ENCODE measurements around the gene SSMEM1.
"Not testable (repeated sequence)": the region's sequence is repeated elsewhere in the genome, so short reads cannot be mapped to it uniquely, and the experiment has no call there.

Gene SSMEM1

GRCh38 chr7:130242198-130243014 is 34.7 kb downstream of the SSMEM1 start:
- FAIRE-seq (peak; percentile 87), DNase-seq (ENCODE audit: insufficient read length, low spot score) (peak; percentile 25)
- TF ChIP-seq PAX5 (IDR thresholded peaks at IDR 0.05; ENCODE audit: insufficient read depth, low read length, severe bottlenecking): no peak
- no peak for TF ChIP-seq TAF1 (IDR thresholded peaks at IDR 0.05; ENCODE audit: low read depth, low read length)
- TF ChIP-seq POU2F2 (IDR thresholded peaks at IDR 0.05; ENCODE audit: low read depth, low read length): no peak
- no peak for TF ChIP-seq SPI1 (IDR thresholded peaks at IDR 0.05; ENCODE audit: low read depth, low read length)
- TF ChIP-seq POLR2AphosphoS5 (IDR thresholded peaks at IDR 0.05; ENCODE audit: low read depth, low read length): no peak
- no peak for TF ChIP-seq POLR2A (IDR thresholded peaks at IDR 0.05; ENCODE audit: low read depth, low read length)

GRCh38 chr7:130243486-130243885 is 35.8 kb downstream of the SSMEM1 start:
- DNase-seq (ENCODE audit: insufficient read length, low spot score): not testable (repeated sequence)
- FAIRE-seq: peak; percentile 72

DNA sequence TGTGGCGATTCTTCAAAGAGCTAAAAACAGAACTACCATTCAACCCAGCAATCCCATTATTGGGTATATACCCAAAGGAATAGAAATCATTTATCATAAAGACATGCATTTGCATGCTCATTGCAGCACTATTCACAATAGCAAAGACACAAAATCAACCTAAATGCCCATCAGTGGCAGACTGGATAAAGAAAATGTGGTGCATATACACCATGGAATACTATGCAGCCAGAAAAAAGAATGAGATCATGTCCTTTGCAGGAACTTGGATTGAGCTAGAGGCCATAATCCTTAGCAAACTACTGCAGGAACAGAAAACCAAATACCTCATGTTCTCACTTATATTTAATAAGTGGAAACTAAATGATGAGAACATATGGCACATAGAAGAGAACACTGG is 38.8 kb downstream of the SSMEM1 start:
- FAIRE-seq; DNase-seq (ENCODE audit: insufficient read length, low spot score): not testable (repeated sequence)

DNA sequence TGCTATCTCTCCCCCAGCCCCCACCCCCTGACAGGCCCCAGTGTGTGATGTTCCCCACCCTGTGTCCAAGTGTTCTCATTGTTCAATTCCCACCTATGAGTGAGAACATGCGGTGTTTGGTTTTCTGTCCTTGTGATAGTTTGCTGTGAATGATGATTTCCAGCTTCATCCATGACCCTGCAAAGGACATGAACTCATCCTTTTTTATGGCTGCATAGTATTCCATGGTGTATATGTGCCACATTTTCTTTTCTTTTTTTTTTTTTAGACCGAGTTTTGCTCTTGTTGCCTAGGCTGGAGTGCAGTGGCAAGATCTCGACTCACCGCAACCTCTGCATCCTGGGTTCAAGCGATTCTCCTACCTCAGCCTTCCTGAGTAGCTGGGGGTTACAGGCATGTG is 41.2 kb downstream of the SSMEM1 start:
- DNase-seq (ENCODE audit: insufficient read length, low spot score); FAIRE-seq: not testable (repeated sequence)

DNA sequence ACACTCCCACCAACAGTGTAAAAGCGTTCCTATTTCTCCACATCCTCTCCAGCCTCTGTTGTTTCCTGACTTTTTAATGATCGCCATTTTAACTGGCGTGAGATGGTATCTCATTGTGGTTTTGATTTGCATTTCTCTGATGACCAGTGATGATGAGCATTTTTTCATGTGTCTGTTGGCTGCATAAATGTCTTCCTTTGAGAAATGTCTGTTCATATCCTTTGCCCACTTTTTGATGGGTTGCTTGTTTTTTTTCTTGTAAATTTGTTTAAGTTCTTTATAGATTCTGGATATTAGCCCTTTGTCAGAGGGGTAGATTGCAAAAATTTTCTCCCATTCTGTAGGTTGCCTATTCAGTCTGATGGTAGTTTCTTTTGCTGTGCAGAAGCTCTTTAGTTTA is 42.0 kb downstream of the SSMEM1 start:
- not testable (repeated sequence) for FAIRE-seq; DNase-seq (ENCODE audit: insufficient read length, low spot score)

DNA sequence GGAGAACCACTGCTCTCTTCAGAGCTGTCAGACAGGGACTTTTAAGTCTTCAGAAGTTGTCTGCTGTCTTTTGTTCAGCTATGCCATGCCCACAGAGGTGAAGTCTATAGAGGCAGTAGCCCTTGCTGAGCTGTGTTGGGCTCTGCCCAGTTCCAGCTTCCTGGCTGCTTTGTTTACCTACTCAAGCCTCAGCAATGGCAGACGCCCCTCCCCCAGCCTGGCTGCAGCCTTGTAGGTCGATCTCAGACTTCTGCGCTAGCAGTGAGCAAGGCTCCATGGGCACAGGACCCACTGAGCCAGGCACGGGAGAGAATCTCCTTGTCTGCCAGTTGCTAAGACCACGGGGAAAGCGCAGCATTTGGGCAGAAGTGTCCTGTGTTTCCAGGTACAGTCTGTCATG is 46.9 kb downstream of the SSMEM1 start:
- FAIRE-seq: no peak
- TF ChIP-seq POU2F2 (IDR thresholded peaks at IDR 0.05; ENCODE audit: low read depth, low read length): no peak
- TF ChIP-seq PAX5 (IDR thresholded peaks at IDR 0.05; ENCODE audit: insufficient read depth, low read length, severe bottlenecking): no peak
- TF ChIP-seq POLR2AphosphoS5 (IDR thresholded peaks at IDR 0.05; ENCODE audit: low read depth, low read length): no peak
- no peak for TF ChIP-seq POLR2A (IDR thresholded peaks at IDR 0.05; ENCODE audit: low read depth, low read length)
- TF ChIP-seq SPI1 (IDR thresholded peaks at IDR 0.05; ENCODE audit: low read depth, low read length): no peak
- no peak for DNase-seq (ENCODE audit: insufficient read length, low spot score)

DNA sequence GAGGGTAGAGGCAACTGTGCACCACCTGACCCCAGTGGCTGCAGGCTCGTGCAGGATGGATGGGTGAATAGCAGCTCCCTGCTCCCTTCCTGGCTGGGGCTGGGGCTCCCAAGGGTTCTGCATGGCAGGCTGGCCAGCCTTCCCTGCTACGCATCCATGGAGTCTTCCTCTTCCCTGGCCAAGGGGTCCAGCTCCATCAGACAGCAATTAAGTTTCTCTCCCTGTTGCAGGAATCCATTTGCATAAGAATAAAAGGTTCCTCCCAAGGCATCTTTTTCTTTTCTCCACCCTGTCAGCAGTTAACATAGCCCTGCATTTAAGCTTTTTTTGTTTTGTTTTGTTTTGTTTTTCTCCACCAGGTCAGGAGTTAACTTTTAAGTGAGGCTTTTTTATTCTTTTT is 49.0 kb downstream of the SSMEM1 start:
- TF ChIP-seq PAX5 (IDR thresholded peaks at IDR 0.05; ENCODE audit: insufficient read depth, low read length, severe bottlenecking) (no peak), POU2F2 (IDR thresholded peaks at IDR 0.05; ENCODE audit: low read depth, low read length) (no peak), POLR2A (IDR thresholded peaks at IDR 0.05; ENCODE audit: low read depth, low read length) (no peak), TAF1 (IDR thresholded peaks at IDR 0.05; ENCODE audit: low read depth, low read length) (no peak), SPI1 (IDR thresholded peaks at IDR 0.05; ENCODE audit: low read depth, low read length) (no peak), POLR2AphosphoS5 (IDR thresholded peaks at IDR 0.05; ENCODE audit: low read depth, low read length) (no peak)
- no peak for FAIRE-seq
- no peak for DNase-seq (ENCODE audit: insufficient read length, low spot score)

GRCh38 chr7:130258494-130259078 is 50.9 kb downstream of the SSMEM1 start:
- TF ChIP-seq TAF1 (IDR thresholded peaks at IDR 0.05; ENCODE audit: low read depth, low read length) (no peak), POLR2A (IDR thresholded peaks at IDR 0.05; ENCODE audit: low read depth, low read length) (no peak), PAX5 (IDR thresholded peaks at IDR 0.05; ENCODE audit: insufficient read depth, low read length, severe bottlenecking) (no peak), POU2F2 (IDR thresholded peaks at IDR 0.05; ENCODE audit: low read depth, low read length) (no peak), SPI1 (IDR thresholded peaks at IDR 0.05; ENCODE audit: low read depth, low read length) (no peak), POLR2AphosphoS5 (IDR thresholded peaks at IDR 0.05; ENCODE audit: low read depth, low read length) (no peak)
- DNase-seq (ENCODE audit: insufficient read length, low spot score) (no peak), FAIRE-seq (no peak)

GRCh38 chr7:130262448-130262847 is 54.8 kb downstream of the SSMEM1 start:
- DNase-seq (ENCODE audit: insufficient read length, low spot score) (no peak), FAIRE-seq (no peak)
- TF ChIP-seq POLR2AphosphoS5 (IDR thresholded peaks at IDR 0.05; ENCODE audit: low read depth, low read length) (no peak), TAF1 (IDR thresholded peaks at IDR 0.05; ENCODE audit: low read depth, low read length) (no peak), PAX5 (IDR thresholded peaks at IDR 0.05; ENCODE audit: insufficient read depth, low read length, severe bottlenecking) (no peak), SPI1 (IDR thresholded peaks at IDR 0.05; ENCODE audit: low read depth, low read length) (no peak), POLR2A (IDR thresholded peaks at IDR 0.05; ENCODE audit: low read depth, low read length) (no peak), POU2F2 (IDR thresholded peaks at IDR 0.05; ENCODE audit: low read depth, low read length) (no peak)

DNA sequence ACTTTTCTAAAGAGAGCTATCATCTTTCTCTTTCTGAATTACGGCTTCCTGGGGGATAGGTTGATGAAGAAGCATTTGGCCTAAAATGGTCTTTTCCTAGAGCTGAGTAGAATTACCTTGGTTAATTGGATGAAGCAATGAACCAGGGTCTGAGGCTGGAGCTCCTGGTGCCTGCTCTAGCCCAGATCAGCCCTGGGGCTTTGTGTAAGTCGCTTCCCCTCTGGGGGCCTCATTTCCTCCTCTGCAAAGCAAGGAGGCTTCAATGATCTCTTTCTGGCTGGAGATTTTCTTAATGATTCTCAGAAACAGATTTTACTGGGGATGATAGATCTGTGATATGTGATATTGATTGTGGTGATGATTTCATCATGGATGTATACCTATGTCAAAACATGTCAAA is 55.5 kb downstream of the SSMEM1 start:
- TF ChIP-seq POU2F2 (IDR thresholded peaks at IDR 0.05; ENCODE audit: low read depth, low read length) (no peak), TAF1 (IDR thresholded peaks at IDR 0.05; ENCODE audit: low read depth, low read length) (no peak), POLR2A (IDR thresholded peaks at IDR 0.05; ENCODE audit: low read depth, low read length) (no peak), SPI1 (IDR thresholded peaks at IDR 0.05; ENCODE audit: low read depth, low read length) (no peak), PAX5 (IDR thresholded peaks at IDR 0.05; ENCODE audit: insufficient read depth, low read length, severe bottlenecking) (no peak), POLR2AphosphoS5 (IDR thresholded peaks at IDR 0.05; ENCODE audit: low read depth, low read length) (no peak)
- DNase-seq (ENCODE audit: insufficient read length, low spot score): no peak
- no peak for FAIRE-seq
